Hematopoietic multipotent progenitor cell treated with erythropoietin and hydrocortisone succinate and interleukin-3 and kit ligand, for 6 days (in vitro differentiated cells): Measurements from ENCODE around the gene MANBA.

Experiments
- DNase-seq: peaks from one replicate; pipeline ENCODE4 v3.0.0-alpha.2; 2015

The MANBA gene

DNA sequence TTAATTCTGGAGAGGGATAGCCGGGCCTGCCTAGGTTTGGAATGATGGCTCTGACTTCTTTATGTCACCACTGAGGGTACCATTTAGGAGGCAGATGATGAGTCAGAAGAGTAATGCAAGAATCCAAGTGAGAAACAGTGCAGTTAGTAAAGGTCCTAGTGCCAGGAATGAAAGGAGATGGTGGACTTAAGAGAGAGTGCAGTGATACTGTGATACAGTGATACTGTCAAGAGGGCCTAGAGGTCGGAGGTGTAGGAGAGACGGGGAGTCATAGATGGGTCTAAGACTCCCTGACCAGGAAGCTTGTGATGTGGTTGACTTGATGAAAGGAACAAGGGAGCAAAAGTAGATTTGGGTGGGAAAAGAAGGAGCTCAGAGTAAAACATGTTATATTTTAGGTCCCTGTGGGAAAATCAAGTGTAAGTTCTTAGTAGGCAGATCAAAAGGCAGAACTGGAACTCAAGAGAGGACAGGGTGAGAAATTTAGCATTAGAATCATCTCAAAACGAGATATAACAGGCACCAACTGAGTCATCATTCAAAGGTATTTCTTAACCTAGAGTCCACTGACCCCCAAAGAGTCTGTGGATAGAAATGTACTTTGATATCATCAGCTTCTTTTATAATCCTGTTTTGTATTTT, 174.6 kb downstream of the MANBA start:
- DNase-seq, result no peak

DNA sequence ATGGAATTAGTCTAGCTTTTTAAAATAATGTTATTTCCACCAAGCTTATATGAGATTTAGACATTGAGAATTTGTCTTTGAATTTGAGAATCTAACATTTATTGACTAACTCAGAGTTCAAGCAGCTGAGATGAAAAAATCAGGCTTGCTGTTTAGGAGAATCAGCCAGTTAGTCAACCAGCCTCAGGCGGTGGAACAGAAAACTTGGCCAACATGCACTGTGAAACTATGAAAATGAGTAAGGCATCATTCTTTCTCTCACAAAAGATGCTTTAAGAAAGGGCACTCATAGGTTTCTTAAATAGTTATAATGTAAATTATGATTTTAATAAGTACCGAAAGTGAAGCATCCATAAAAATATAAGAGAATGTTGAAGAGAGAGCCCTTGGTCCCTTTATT, 175.4 kb downstream of the MANBA start:
- no peak for DNase-seq

DNA sequence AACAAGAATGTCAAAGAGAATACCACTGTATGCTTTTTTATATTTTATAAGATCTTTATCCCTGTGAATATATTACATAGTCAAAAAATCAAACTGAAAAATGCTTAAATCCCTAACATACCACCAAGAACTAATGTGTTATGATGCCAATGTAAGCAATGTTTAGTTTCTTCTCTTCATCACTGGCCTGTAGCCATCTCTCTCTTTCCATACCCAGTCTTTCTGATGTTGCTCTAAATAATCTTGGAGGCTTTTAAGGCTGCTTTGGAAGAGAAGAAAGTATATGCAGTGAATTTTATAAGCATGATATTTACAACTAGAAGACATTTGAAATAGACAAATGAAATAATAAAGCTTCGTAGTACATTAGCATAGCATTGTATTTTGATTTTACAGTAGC, 176.7 kb downstream of the MANBA start:
- DNase-seq, result no peak
